Spinal cord (tissue), 10 donors: ENCODE measurements around the gene APOL4. TPM values are rescaled to one million over a fixed set of nuclear protein-coding genes. Genes with fewer than 3 reads are reported as not detected.
"Not testable (repeated sequence)": the region's sequence is repeated elsewhere in the genome, so short reads cannot be mapped to it uniquely, and the experiment has no call there.

ENCODE experiments used
- DNase-seq, 6 donors: peaks; one replicate each; pipeline versions ENCODE4 v3.0.0 to v3.0.0-alpha.2; 2013 to 2015; ENCODE audit warnings: low spot score in 6 of 6, low read depth in 4 of 6
- H3K27ac ChIP-seq: one replicate; pipeline ENCODE4 v1.5.1; 2013; ENCODE audit warnings: low read depth, low read length, control low read depth
- H3K27me3 ChIP-seq: one replicate; pipeline ENCODE4 v1.6.1; 2013; ENCODE audit warnings: low read length; ENCODE audit not compliant: control insufficient read depth, insufficient read depth
- H3K36me3 ChIP-seq: one replicate; pipeline ENCODE4 v1.6.1; 2013; ENCODE audit warnings: low read length; ENCODE audit not compliant: control insufficient read depth, insufficient read depth
- H3K4me1 ChIP-seq: one replicate; pipeline ENCODE4 v1.6.1; 2013; ENCODE audit warnings: low read length; ENCODE audit not compliant: control insufficient read depth, insufficient read depth
- H3K4me3 ChIP-seq: one replicate; pipeline ENCODE4 v1.5.1; 2013; ENCODE audit warnings: low read depth, low read length, control low read depth
- H3K9me3 ChIP-seq: one replicate; pipeline ENCODE4 v1.6.1; 2013; ENCODE audit warnings: low read length; ENCODE audit not compliant: control insufficient read depth, insufficient read depth
- WGBS: methylation state at CpG from one replicate; pipeline ENCODE4 v1.1.5; 2013; ENCODE audit warnings: missing lambda C conversion rate; ENCODE audit not compliant: insufficient coverage; 5-methylcytosine and 5-hydroxymethylcytosine counted together
- polyA plus RNA-seq, 2 donors: library from polyadenylated mRNA; unstranded; fragments of 120-200 nt; gene quantifications; one replicate each; pipeline ENCODE4 v1.2.1, GENCODE V29; 2013; ENCODE audit not compliant: insufficient read length in 2 of 2
- total RNA-seq, 2 donors: library from RNA; depleted of rRNA in 1 of 2; stranded (reverse); fragments of 120-200 nt in 1 of 2; fragments of >200 nt in 1 of 2; gene quantifications; one replicate each; pipeline versions ENCODE4 v1.2.3 to v1.2.4, GENCODE V29; 2013 to 2014
- donor health status: healthy.

The APOL4 gene
- total and polyA plus RNA-seq, 4 donors = 4.1 to 28.5 (median 10.0) TPM

DNA sequence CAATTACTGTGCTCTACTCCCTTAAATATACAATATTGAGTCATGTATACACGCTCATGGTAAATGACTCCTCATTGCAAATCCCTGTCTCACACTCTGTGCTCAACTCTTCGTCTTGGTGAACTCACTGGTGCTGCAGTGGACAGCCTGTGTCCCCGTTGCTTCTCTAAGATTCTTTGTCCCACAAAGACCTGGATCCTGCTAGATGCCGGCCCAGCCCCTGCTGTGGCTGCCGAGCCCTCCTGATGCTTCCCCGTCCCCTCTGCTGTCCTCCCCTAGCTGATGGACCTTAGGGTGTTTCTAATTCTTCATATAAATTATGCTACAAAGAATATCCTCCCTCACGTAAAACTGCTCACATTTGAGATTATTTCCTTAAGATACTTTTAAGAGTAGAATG, 32.2 kb upstream of the APOL4 start:
- H3K4me1 ChIP-seq = peaks cover 31% of the 10 kb centered on the region
- peaks cover 19% of the 10 kb centered on the region for H3K36me3 ChIP-seq
- H3K4me3 ChIP-seq = no peak overlapping the region
- no peak for DNase-seq
- H3K27me3 ChIP-seq = no peaks in the 10 kb centered on the region
- H3K27ac ChIP-seq = no peak overlapping the region
- no peaks in the 10 kb centered on the region for H3K9me3 ChIP-seq
- 70% methylated on average over 3 of the region's 7 CpGs for WGBS

DNA sequence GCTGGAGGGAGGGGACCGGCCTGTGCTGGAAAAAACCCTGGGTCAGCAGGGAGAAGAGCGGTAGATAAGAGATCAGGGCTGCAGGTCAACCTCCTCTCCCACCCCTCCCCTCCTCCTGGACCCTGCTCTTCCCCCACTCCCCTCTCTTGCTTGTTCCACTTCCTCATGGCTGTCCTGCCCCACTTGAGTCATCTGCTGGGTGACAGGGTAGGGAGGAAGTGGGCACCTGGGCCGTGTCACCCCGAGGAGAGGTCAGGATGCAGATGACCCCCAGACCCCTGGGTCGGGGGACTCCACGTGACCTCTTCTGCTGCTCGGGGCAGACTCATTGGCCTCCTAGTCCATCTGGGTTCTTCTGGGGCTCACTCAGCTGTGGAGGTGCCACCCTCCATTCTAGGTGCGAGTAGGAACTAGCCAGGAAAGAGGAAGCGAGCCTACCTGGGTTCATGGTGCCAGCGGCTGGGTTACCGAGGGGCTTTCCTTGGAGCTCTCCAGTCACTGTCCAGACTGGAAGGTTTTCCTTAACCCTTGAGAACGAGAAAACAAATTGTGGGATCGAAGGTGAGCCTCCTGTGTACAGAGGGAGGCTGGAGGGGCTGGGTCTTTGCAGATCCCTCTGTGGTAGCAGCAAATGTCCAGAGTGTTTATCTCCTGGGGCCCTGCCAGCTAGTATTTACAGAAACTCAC, 31.2 kb upstream of the APOL4 start:
- Histone ChIP-seq H3K27ac (no peak overlapping the region), H3K4me1 (peaks cover 23% of the 10 kb centered on the region), H3K27me3 (no peaks in the 10 kb centered on the region), H3K9me3 (no peaks in the 10 kb centered on the region), H3K36me3 (peaks cover 19% of the 10 kb centered on the region), H3K4me3 (no peak overlapping the region)
- no peak for DNase-seq
- WGBS = 95% methylated on average over 10 of the region's 13 CpGs

DNA sequence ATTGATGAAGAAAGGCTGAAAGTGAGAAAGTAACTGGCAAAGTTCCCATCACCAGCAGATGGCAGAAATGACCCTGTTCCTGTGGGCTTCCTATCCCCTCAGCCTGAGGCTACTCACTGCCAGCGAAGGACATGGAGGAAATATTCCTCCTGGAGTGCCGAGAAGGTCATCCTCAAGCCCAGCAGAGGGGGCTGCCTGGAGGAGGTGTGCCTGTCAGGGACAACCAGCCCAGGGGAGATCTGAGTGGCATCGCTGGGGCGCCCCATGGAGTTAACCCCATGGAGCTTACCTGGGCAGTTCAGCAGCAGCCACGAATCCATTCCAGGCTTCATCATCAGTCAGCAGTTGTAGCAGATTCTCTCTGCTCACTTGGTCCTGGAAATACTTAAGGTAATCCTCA, 29.4 kb upstream of the APOL4 start:
- H3K27me3 ChIP-seq, H3K4me3 ChIP-seq, H3K9me3 ChIP-seq, DNase-seq, H3K4me1 ChIP-seq, H3K27ac ChIP-seq: not testable (repeated sequence)
- WGBS = 57% methylated on average over 3 of the region's 5 CpGs
- peaks cover 19% of the 10 kb centered on the region for H3K36me3 ChIP-seq

DNA sequence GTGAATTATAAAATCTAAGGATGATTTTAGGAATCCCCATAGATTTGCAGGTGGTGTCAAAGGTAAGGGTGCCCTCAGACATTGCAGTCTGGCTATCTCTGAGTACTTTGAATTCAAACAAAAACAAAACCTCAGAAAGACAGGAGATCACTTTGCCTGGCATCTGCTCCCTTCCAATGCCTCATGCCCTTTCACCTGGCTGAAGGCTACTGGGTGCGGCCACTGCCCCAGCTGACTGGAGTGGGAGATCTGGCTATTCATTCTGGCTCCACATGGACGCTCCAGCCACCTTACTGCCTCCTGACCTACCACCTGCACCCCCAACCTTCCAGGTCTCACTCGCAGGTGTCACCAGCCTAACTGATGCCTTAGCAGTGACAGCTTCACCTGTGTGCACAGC, 28.0 kb upstream of the APOL4 start:
- WGBS = 100% methylated on average over 2 of the region's 3 CpGs
- not testable (repeated sequence) for DNase-seq, H3K27ac ChIP-seq, H3K9me3 ChIP-seq, H3K4me1 ChIP-seq, H3K4me3 ChIP-seq, H3K27me3 ChIP-seq
- H3K36me3 ChIP-seq = peaks cover 19% of the 10 kb centered on the region

DNA sequence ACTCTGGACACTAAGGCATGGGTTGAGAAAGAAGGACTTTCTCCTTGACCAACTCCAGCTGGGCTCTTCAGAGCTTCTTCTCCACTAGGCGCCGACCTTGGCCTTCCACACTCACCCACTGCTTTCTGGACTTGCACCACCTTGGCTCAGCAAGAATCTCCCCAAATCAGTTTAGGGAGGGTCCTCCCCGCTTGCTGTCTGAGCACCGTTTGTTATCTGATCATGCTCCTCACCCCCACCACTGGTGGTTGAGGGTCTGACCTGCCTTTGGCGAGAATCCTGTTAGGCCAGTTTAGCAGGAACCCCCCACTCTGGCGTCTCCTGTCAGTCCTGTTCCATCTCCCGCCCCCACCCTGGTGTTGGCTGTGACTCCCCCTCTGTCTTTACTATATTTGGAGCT, 27.3 kb upstream of the APOL4 start:
- H3K36me3 ChIP-seq = peaks cover 19% of the 10 kb centered on the region
- no peak overlapping the region for H3K27ac ChIP-seq
- H3K4me3 ChIP-seq = no peak overlapping the region
- no peak for DNase-seq
- H3K27me3 ChIP-seq = no peaks in the 10 kb centered on the region
- H3K4me1 ChIP-seq = peaks cover 4% of the 10 kb centered on the region
- 72% methylated on average over 4 of the region's 7 CpGs for WGBS
- H3K9me3 ChIP-seq = no peaks in the 10 kb centered on the region

DNA sequence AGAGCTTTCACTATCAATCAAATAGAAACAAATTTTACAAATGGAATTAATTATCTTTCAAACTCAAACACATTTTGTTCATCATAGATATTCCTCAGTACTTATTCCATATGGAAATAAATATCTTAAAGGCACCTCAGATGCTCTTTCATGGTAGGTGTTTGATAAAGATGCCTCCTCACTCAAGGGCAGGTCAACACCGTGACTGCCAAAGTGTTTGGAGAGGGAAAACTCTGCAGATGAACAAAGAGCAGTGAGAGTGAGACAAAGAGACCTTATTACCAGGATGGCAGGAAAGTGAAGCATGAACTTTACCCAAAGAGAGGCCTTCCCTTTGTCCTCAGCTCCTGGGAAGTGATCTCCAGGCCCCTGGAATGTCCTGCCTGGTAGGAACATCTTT, 26.8 kb upstream of the APOL4 start:
- not testable (repeated sequence) for DNase-seq, H3K27me3 ChIP-seq, H3K27ac ChIP-seq, H3K4me1 ChIP-seq, H3K9me3 ChIP-seq, H3K4me3 ChIP-seq
- H3K36me3 ChIP-seq = peaks cover 19% of the 10 kb centered on the region
- WGBS = no CpG with 5 or more reads among the region's 1 CpG

DNA sequence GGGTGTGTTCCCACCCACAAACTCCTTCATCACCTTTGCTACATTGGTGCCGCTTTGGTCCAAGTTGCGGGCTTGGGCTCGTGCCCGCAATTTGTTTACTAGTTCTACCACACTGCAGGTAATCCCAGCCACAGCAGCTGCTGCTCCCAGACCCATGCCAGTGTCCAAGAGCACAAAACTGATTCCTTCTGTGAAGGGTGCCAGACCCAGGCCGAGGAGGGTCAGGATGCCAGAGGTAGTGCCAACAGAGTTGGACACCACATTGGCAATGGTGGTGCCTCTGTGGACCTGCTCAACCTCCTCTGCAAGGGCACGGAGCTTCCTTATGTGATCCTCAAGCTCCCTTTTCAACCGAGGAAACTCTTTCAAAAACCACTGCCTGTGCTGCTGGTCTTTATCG, 26.2 kb upstream of the APOL4 start:
- no peaks in the 10 kb centered on the region for H3K9me3 ChIP-seq
- no peak for DNase-seq
- H3K27me3 ChIP-seq = no peaks in the 10 kb centered on the region
- H3K4me1 ChIP-seq = peaks cover 4% of the 10 kb centered on the region
- no peak overlapping the region for H3K27ac ChIP-seq
- H3K4me3 ChIP-seq = no peak overlapping the region
- peaks cover 17% of the 10 kb centered on the region for H3K36me3 ChIP-seq
- WGBS = 95% methylated on average over 6 of the region's 8 CpGs

DNA sequence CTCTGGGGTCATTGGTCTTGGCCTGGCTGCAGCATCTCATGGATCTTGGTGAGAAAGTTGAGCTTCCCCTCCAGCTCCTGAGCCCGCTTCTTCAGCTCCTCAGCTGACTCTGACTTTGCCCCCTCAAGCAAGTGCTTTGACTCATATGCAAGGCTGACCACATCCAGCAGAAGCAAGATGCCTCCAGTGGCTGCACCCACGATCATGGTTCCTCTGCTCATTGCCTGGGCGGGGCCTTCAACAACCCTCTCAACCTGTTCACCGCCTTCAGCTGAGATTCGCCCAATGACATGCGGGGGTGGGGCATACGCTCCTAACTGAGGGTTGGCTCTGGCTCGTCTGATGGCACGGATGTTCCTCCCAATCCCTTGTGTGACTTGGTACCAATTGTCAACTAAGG, 25.8 kb upstream of the APOL4 start:
- no peak overlapping the region for H3K4me3 ChIP-seq
- DNase-seq = no peak
- H3K36me3 ChIP-seq = peaks cover 12% of the 10 kb centered on the region
- WGBS = 92% methylated on average over 5 of the region's 9 CpGs
- no peaks in the 10 kb centered on the region for H3K9me3 ChIP-seq
- H3K27me3 ChIP-seq = no peaks in the 10 kb centered on the region
- no peak overlapping the region for H3K27ac ChIP-seq
- peaks cover 4% of the 10 kb centered on the region for H3K4me1 ChIP-seq

DNA sequence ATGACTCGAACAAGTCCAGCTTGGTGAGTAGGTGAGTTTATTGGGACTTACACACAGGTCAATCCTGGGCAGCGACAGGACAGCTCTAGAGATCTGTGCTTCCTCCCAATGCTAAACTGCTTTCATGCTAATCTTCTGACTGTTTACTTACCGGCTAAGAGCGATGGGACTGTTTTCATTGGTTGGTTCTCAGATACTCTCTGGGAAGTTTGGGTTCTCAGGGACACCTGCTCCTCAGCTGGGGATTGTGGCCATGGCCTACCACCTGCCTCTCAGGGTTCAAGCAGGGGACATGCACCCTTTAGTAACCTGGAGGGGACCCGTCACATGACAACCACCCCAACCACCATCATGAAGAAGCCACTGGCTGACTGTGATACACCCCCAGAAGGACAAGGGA, 24.6 kb upstream of the APOL4 start:
- Histone ChIP-seq H3K27ac (no peak overlapping the region), H3K9me3 (no peaks in the 10 kb centered on the region), H3K4me1 (peaks cover 4% of the 10 kb centered on the region), H3K27me3 (no peaks in the 10 kb centered on the region), H3K4me3 (no peak overlapping the region), H3K36me3 (peaks cover 11% of the 10 kb centered on the region)
- 92% methylated on average over 2 of the region's 5 CpGs for WGBS
- DNase-seq = no peak

DNA sequence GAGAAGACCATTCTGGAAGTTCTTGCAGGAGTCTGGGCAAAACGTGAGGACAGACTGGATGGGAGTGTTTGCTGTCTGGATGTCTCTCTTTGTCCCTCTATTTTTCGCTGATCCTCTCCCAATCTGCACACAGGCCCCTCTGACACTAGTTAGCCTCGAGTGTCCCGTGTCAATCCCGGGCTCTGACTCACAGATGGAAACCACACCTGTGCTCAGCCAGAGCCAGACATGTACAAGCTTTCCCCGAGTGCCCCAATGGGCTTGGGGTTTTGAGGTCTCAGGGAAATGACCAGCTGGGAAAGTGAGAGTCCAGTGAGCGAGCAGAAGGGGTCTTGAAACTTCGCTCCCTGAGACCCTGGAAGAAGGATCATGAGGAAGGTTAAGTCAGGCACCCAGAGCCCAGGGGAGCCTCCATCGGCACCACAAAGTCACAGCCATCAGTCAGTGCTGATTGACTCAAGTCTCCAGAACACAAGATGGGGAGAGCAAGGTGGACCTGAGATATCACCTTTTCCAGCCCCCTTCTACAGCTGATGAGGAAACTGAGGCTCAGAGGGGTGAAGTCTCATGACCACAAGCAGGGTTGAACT, 23.8 kb upstream of the APOL4 start:
- DNase-seq = no peak
- H3K27me3 ChIP-seq = no peaks in the 10 kb centered on the region
- no peak overlapping the region for H3K4me3 ChIP-seq
- WGBS = 94% methylated on average over 8 of the region's 9 CpGs
- H3K36me3 ChIP-seq = peaks cover 8% of the 10 kb centered on the region
- peaks cover 4% of the 10 kb centered on the region for H3K4me1 ChIP-seq
- no peak overlapping the region for H3K27ac ChIP-seq
- H3K9me3 ChIP-seq = no peaks in the 10 kb centered on the region
